Fibroblast of peridontal ligament (primary cell): ENCODE data around the gene PPP6R1.
A peak's percentile ranks its signal among the peaks of the same experiment; 100 is the strongest.

ENCODE experiments used
- DNase-seq: peaks from one replicate; pipeline ENCODE4 v3.0.0-alpha.2; 2010; ENCODE audit errors: extremely low read depth

The PPP6R1 gene

DNA sequence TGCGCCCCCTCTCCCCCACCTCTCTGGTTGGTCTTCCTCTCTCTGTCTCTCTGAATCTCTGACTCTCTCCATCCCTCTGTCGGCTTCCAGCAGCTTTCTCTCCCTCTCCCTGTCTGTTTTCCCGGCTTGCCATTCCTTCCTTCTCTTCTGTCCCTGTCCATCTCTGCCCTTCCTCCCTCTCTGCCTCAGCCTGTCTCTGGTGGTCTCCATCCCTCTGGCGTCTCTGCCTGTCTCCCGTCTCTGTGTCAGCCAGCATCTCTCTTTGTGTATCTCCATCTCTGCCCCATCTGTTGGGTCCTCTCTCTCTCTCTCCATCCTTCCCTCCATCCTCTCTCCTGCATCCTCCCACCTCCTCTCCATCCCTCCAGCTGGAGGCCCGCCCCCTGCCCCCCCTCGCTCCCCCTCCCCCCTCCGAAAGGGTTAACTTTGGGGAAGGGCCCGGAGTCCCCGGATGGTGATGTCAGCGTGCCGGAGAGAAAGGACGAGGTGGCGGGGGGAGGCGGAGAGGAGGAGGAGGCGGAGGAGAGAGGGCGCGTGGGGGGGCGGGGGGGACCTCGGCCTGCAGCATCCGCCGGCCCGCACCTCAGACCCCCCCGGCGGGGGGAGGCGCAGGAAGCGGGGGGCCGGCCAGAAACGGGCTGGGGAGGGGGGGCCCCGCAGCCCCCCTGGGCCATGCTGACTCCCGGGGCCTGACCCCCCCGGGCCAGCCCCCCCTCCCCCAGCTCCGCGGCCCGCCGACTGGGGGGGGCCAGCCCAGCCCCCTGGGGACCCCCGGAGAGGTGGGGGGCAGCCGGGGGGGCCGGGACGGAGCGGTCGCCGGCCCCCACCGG lies 24.9 kb upstream of the PPP6R1 start, which contains the start of gene BRSK1:
BRSK1 (plus strand) TSS at position 450 of the 830 bp plus-strand sequence. CDS start 446 bp downstream, outside the sequence.
- DNase-seq, result peak; percentile 52

DNA sequence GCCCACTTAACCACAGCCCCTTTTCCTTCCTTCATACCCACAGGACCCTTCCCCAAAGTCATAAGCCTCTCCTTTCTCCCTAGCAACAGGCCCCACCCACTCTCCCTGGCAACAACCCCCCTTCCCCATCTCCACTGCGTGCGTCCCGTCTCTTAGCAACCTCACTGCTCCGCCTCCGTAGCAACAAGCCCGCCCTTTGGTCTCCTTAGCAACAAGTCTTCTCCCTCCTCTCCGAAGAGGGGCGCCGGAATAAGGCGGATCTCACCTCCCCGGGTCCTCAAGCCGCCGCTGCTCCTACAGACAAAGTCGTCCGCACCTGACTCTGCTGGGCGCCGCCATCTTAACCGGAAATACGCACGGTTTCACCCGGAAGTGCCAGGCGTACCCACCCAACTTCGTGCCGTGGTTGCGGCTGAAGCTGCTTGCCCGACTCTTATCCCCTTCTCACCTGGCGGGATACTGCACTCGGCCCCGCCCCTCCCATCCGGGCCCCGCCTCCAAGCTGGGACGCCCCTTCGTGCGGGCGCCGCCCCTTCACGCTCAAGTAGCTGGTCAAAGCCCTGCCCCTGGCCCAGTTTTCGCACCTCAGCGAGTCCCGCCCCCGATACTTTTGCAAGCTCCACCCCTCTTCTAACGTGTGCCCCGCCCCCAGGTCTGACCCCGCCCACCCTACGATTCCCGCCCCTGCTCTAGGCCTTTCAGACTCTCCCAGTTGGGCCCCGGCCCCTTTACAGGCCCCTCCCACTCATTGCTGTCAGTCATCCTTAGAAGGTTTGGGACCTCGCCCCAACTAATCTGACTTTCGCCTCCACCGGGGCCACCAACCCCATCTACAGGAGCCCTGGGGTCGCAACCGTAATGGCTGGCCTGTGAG lies 21.2 kb upstream of the PPP6R1 start, which contains the start of gene HSPBP1:
HSPBP1 (minus strand) TSS at position 341 of the 874 bp plus-strand sequence. CDS start 502 bp downstream, outside the sequence.
- peak; percentile 90 for DNase-seq

DNA sequence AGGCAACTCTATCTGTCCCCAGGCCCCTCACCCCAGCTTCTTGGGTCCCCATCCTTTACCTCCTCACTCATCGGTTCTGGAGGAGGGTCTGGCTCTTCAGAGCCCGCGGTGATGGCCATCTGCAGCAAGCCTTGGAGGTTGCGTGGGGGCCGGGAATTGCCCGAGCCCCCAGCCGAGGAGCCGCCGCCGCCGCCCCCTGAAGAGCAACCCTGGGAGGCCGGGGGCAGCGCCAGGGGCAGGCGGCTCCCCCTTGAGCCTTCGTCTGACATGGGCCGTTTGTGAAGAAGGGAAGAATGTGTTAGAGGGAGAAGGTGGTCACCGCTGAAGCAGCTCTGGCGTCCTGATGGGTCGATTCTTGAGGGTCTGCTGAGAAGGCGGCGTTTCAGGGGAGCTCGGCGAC lies 20.5 kb upstream of the PPP6R1 start:
- DNase-seq, result no peak

DNA sequence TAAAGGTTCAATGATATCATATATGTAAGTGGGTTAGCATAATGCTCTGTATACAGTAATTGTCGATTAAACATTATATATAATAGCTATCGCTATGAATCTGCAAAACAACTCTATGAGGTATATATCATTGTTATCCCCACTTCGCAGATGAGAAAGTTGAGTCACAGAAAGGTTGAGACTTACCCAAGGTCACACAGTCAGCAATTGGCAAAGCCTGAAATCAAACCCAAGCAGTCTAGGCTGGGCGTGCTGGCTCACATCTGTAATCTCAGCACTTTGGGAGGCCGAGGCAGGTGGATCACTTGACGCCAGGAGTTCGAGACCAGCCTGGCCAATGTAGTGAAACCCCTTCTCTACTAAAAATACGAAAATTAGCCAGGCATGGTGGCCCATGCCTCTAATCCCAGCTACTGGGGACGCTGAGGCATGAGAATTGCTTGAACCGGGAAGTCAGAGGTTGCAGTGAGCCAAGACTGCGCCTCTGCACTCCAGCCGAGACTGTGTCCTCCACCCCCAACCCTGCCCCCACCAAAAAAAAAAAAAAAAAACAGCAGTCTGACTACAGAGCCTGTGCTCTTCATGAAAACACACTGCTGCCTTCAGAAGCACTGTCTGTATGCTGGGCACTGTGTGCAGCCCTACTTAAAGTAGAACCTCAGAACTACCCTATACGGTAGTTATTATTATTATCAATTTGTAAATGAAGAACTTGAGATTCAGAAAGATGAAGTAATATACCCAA lies 19.7 kb upstream of the PPP6R1 start:
- DNase-seq, result no peak

DNA sequence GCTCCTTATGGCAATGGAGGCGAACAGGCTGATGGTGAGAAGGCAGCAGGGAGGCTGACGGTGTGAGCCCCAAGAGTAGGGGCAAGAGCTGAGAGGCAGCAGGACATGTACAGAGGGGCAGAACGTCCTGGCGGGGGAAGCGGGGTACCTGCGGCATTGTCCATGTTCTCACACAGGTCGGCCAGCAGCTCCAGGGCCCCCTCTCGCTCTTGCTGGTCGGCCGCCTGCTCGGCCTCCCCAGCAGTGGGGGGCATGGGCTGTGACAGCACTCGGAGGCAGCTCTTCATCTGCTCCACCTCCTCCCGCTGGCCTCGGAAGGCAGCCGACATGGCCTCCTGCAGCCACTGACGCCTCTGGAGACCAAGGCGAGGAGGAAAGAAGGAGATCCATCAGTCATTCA lies 18.7 kb upstream of the PPP6R1 start:
- DNase-seq, result no peak

DNA sequence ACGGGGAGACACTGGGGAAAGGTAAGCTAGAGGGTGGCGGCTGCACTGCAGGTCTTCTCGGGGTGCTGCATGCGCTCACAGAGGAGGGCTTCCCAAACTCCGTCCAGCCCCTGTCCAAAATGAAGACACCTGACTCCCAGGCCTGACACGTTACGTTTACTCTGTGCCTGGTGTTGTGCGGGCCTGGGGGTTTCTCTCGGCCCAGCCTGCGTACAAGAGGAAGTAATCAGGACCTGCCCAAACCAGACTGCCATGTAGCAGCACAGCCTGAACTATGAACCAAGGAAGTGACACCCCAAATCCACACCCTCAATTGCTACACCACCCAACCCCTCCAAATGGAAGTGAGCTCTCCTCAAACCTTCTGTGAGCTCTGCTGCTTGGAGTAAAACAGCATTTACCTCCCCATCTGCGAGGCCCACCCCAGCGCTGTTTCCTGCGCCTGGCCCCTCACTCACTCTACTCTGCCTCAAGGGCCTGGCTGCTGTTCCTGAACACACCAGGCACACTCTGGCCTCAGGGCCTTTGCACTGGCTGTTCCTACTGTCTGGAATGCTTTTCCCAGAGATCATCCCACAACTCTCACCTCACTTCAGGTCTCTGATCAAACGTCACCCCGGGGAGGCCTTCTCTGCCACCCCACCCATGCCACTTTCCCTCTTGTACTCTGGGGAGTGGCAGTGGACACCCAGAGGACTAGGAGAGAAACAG lies 18.1 kb upstream of the PPP6R1 start:
- no peak for DNase-seq

DNA sequence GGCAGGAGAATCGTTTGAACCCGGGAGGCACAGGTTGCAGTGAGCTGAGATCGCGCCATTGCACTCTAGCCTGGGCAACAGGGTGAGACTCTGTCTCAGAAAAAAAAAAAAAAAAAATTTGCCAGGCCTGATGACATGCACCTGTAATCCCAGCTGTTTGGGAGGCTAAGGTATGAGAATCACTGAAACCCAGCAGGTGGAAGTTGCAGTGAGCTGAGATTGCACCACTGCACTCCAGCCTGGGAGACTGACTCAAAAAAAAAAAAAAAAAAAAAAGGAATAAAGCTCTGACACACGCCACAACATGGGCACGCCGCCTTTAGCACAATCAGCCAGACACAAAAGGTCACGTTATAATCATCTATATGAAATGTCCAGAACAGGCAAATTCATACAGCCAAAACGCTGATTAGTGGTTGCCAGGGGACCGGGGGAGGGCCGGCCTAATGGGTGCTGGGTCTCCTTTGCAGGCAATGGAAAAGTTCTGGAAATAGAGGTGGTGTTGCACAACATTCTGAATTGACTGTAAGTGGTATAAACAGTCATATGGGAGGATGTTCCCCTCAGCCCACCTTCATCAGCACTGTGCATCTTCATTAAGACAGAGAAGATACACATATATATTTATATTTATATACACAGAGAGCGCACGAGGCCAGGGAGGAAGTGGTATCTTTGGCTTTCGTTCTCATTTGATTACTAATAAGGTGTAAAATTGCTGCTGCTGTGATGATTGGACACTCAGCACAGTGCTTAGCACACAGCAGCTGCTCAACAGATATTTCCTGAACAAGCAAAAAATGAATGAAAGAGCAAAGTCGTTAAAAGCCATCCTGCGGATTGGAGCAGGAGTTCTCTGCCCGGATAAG lies 17.3 kb upstream of the PPP6R1 start:
- no peak for DNase-seq

DNA sequence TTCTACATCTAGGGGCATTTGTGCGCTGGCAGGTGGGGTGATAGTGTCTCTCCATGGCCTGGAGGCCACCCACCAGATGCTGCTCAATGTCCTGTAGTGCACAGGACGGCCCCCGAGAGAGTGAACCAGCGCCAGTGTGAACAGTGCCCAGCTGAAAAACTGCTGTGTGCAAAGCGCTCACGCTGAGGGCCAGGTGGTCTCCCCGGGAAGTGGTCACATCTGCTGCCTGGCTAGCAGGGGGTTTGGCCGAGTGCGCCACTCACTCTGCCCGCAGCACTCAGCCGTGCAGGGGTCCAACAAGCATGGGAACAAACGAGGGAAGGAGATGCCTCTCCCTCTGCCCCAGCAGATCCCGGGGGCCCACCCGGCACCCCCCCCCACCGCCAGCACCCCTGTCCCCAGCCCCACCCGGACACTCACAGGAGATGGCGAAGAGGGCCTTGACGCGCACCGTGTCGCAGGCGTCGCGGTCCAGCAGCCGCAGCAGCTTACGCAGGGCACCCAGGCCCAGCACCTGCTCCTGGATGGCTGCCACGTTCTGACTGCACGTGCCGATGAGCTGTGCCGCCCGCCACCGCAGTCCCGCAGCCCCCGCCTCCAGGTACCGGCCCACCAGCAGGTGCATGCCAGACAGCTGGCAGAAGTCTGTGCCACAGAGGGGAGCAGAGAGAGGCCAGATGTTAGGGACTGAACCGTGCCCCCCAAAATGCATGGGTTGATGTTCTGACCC lies 15.3 kb upstream of the PPP6R1 start:
- DNase-seq, result no peak

DNA sequence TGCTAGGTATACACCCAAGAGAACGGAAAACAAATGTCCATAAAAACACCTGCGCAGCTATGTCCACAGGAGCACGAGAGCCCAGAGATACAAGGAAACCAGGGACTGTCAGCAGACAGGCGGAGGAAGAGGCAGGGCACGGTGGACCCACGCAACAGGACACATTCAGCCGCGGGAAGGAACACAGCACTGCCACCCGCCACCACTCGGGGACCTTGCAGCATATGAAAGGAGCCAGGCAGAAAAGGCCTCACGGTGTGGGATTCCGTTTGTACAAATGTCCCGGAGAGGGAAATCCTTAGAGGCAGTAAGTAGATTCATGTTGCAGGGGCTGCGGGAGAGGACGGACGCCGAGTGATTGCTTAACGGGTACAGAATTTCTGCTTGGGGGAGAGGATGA lies 13.3 kb upstream of the PPP6R1 start:
- no peak for DNase-seq

DNA sequence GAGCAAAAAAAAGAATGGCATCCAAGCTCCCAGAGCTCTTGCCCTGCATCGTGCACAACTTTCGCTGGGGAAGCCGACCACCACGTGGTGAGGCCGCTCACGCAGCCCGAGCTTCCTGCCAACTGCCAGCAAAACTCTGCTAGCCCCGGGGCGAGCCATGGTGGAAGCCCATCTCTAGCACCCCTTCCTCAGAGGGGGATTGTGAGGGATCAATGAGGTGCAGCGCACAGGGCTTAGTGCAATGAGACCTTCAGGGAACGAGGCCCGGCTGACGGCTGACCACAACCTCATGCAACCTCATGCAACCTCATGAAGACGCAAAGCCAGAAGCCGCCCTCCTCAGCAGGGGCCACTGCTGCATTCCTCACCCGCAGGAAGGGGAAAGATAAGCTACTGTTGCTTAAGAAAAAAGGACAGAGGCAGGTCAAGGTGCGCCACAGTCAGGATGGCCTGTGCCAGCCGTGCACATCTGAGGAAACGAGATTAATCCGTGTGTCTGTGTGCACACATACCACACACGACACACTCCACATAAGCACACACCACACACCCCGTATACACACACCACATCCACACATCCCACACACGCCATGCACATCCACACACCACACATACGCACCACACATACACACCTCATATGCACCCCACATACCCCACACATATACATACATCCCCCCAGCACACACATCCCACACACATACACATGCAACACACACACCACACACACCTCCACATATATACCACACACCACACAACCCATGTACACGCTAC lies 11.5 kb upstream of the PPP6R1 start:
- DNase-seq, result no peak

DNA sequence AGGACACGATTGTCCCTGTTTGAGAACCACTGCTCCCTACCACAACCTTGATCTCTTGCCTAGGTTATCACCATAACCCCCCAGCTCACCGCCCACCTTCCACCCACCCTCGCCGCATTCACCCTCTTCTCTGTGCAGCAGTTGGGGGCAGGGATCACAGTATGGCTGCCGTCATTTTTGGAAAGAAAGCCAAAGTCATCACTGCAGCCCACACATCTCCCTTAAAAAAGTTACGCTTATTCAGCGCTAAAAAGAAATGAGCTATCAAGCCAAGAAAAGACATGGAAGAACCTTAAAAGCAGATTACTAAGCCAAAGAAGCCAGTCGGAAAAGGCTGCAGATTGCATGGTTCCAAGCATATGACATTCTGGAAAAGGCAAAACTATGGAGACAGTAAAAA lies 10.5 kb upstream of the PPP6R1 start:
- DNase-seq, result no peak

DNA sequence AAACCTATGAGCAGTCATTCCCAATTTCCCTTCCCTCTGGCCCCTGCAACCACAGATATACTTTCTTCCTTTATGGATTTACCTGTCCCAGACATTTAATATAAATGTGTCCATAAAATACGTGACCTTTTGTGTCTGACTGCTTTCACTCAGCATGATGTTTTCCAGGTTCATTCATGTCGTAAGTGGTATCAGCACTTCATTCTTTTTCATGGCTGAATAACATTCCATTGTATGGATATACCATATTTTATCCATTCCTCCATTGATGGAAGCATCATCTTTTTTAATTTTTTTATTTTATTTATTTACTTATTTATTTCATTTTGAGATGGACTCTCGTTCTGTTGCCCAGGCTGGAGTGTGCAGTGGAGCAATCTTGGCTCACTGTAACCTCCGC lies 8.0 kb upstream of the PPP6R1 start:
- no peak for DNase-seq

DNA sequence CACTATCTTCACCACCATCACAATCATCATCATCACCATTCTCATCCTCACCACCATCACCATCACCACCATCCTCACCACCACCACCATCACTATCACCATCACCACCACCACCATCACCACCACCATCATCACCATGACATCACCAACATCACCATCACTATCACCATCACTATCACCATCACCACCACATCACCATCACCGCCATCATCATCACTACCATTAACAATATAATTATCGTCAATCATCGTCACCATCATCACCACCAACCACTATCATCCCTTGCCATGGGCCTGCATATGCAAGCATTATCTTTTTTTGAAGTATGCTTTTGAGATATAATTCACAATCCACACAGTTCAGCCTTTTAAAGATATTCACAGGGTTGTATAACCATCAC lies 7.6 kb upstream of the PPP6R1 start:
- no peak for DNase-seq

DNA sequence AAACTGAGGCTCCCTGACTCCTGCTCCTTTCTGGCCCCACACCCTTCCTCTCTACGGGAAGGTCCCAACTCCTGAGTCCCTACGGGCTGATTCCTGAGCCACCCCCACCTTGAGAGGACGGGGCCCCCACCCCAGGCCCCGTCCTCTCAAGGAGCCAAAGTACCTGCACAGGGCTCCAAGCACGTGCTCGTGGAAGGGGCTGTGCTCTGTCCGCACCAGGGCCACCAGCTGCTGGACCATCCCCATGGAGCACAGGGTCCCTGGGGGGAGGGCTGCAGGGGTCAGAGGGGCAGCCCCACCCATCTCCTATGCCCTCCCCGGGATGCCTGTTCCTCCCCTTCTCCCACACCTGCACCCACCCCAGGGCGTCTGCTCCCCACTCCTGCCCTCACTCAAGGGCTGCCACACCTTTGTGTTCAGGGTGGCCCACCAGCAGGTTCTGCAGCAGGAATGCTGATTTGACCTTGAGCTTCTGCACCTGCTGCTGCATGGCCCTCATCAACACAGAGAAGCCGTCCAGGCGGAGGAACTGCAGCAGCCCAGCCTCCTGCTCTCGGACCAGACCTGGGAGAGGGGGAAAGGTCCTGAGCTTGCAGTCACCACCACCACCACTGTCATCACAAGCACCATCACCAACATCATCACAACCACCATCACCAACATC lies 7.0 kb upstream of the PPP6R1 start:
- DNase-seq, result no peak

DNA sequence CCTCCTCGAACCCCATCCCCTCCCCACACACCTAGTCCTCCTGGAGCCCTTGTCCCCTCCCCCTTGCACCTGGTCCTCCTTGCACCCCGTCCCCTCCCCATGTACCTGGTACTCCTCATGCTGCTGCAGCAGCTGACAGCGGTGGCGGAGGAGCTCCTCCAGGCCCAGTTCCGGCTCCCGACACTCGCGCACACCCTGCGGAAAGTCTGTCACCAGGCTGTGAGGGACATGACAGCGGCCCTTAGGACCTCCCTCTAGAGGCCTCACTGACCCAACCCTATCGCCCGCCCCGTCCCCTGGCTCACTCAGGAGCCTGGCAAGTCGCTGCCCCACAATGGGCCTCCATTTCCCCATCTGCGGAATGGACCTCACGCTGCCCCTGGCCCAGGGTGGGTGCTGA lies 6.4 kb upstream of the PPP6R1 start:
- no peak for DNase-seq

DNA sequence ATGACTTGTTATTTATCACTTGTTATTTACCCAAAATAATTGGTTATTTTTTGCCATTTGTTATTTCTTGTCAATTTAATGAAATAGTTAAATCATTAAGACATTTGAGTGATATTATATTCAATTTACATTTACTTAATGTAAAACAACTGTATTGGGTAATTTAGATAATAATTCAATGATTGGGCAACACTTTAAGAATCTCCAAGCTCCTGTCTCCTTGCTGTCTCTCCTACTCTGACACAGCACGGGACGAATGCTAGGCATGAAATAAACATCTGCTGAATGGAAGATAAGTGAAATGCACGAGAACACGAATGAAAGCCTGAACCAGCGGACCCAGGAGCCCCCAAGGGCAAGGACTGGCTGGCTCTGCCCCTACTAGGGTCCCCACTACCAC lies 5.7 kb upstream of the PPP6R1 start:
- DNase-seq, result no peak

DNA sequence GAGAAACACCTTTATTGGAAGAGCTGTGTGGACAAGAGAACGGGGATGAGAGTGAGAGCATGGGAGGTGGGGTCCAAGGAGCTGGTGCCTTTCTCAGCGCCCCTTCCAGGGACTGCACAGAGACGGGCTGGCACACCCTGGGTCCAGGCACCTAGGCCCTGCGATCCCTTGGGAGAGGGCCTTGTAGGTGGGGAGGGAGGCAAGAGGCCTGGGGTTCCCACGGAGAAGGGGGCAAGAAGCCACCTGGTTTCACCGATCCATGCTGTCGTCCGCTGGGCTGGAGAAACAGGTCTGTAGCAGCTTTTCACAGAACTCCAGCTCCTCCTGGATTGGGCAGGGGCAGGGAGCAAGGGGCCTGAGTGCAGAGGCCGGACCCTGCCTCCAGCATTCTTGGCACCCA lies 3.5 kb upstream of the PPP6R1 start:
- no peak for DNase-seq

DNA sequence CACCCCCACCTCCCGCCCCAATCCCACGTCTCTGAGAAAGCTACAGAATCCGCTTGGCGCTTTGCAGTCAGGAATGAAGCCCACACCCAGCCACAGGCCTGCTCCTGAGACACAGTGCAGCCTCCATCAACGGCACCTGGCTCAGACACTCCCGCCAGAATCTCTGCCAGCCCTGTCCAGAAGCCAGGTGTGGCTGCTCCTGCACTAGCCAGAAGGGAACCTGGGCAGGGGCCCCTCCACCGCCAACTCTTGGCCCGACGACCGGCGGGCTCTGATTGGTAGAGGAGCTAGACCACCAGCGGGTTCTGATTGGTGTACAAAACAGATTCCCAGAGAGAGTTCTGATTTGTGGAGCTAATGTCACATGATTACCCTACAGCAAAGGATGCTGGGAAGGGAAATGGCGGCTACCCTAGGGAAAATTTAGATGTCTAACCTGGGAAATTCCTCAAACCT lies 2.9 kb upstream of the PPP6R1 start:
- no peak for DNase-seq
